ENCODE results near the gene RIPPLY1. TPM values are rescaled to one million over a fixed set of nuclear protein-coding genes. Genes with fewer than 3 reads are reported as not detected.

RIPPLY1 gene
- total and polyA plus RNA-seq, 9 of the 15 experiments (the other 6 are each of a cell fraction or from before 2014, with no cell fraction given): not detected

- no peak for TF ChIP-seq TSC22D4 (tag; IDR thresholded peaks at IDR 0.05)
- TF ChIP-seq ZC3H4 (CRISPR knock-in tag; IDR thresholded peaks at IDR 0.05; ENCODE audit: borderline replicate concordance): no peak
- no peak for TF ChIP-seq BACH1 (tag; IDR thresholded peaks at IDR 0.05)
- TF ChIP-seq ZNF444 (CRISPR knock-in tag; IDR thresholded peaks at IDR 0.05): no peak
Observed at GRCh38 chrX:106917830-106918500, 14.8 kb upstream of the RIPPLY1 start (continued).

GRCh38 chrX:106912864-106913263 lies 9.7 kb upstream of the RIPPLY1 start:
- no peak for DNase-seq (ENCODE audit: extremely low read depth in 1 of 4, low spot score in 3 of 4)
- POLR2A ChIA-PET: interaction anchor here (0.6 kb wide), 1 partner anchor 692 kb away, joined by 3 read pairs; no protein-coding TSS in a partner anchor
- no peaks in the 10 kb centered on the region for H3K79me2 ChIP-seq (ENCODE audit: control insufficient read depth, insufficient read depth, low read length)
- 0% methylated on average over 2 of the region's 2 CpGs for WGBS (ENCODE audit: insufficient coverage, low coverage, missing lambda C conversion rate)
- peaks cover 0 to 4% of the 10 kb centered on the region in 2 experiments; a peak in 1 of 5 replicates for H3K27me3 ChIP-seq (ENCODE audit: control insufficient read depth in 2 of 2, insufficient read depth in 2 of 2, low read length in 2 of 2)
- no peak overlapping the region for H2AFZ ChIP-seq (ENCODE audit: low read depth, low read length)
- BruUV-seq (replicated peaks): no TSS peak
- no peak overlapping the region for H3K27ac ChIP-seq (ENCODE audit: extremely low read depth, low read depth, low read length)
- intact Hi-C loops (cut with micrococcal nuclease): no loop called here
- H3K9me3 ChIP-seq (replicated peaks; ENCODE audit: control insufficient read depth, insufficient read depth, low read depth, low read length): no peaks in the 10 kb centered on the region
- FAIRE-seq: no peak
- H3K36me3 ChIP-seq (ENCODE audit: control insufficient read depth, insufficient read depth, low read length): no peaks in the 10 kb centered on the region
- ATAC-seq: no peak
- no peak for TF ChIP-seq ZNF212 (CRISPR knock-in tag; IDR thresholded peaks at IDR 0.05)
- H3K9me1 ChIP-seq (ENCODE audit: control insufficient read depth, insufficient read depth, low read length): no peaks in the 10 kb centered on the region
- H3K4me2 ChIP-seq (ENCODE audit: insufficient read depth, low read length): no peak overlapping the region
- no peak overlapping the region for H3K9ac ChIP-seq (ENCODE audit: insufficient read depth in 1 of 2, low read depth in 2 of 2, low read length in 2 of 2)
- in situ Hi-C loops (cut with MboI): no loop called here
- no peaks in the 10 kb centered on the region for H3K4me1 ChIP-seq (replicated peaks in 1 of 2; ENCODE audit: control insufficient read depth in 2 of 2, insufficient read depth in 2 of 2, low read length in 2 of 2)
- H3K4me3 ChIP-seq: no peak overlapping the region
- H4K20me1 ChIP-seq (replicated peaks; ENCODE audit: control insufficient read depth, insufficient read depth, low read length): no peaks in the 10 kb centered on the region
- CTCF ChIA-PET (ENCODE audit: low intra/inter-chr PET ratio): no interaction called here
